H9 (cell line): Measurements from ENCODE around the gene MAP1LC3B. TPM values are rescaled to one million over a fixed set of nuclear protein-coding genes. Genes with fewer than 3 reads are reported as not detected.
A peak's percentile ranks its signal among the peaks of the same experiment; 100 is the strongest.

Experiments
- DNase-seq: peaks from one replicate; pipeline ENCODE4 v3.0.0-alpha.2; 2017
- H2AFZ ChIP-seq: one replicate; pipeline ENCODE4 v1.6.1; 2013; ENCODE audit warnings: mild to moderate bottlenecking, low read length, control low read depth, moderate library complexity
- H2AK5ac ChIP-seq: 2 replicates; pipeline ENCODE4 v1.6.1; 2013; ENCODE audit warnings: low read length, control low read depth, mixed read lengths; ENCODE audit not compliant: insufficient read length
- H2BK120ac ChIP-seq: one replicate; pipeline ENCODE4 v1.6.1; 2013; ENCODE audit warnings: low read depth, mild to moderate bottlenecking, low read length, control low read depth, inconsistent platforms; ENCODE audit not compliant: poor library complexity, severe bottlenecking
- H2BK12ac ChIP-seq: 2 replicates; pipeline ENCODE4 v1.6.1; 2013; ENCODE audit warnings: low read length, control low read depth, mixed read lengths, low read depth; ENCODE audit not compliant: insufficient read length
- H2BK15ac ChIP-seq: 2 replicates; pipeline ENCODE4 v1.6.1; 2013; ENCODE audit warnings: low read depth, low read length, control low read depth
- H2BK20ac ChIP-seq: one replicate; pipeline ENCODE4 v1.6.1; 2013; ENCODE audit warnings: low read depth, mild to moderate bottlenecking, low read length, control low read depth, inconsistent platforms; ENCODE audit not compliant: poor library complexity, severe bottlenecking
- H2BK5ac ChIP-seq: 2 replicates; pipeline ENCODE4 v1.6.1; 2013; ENCODE audit warnings: low read length, control low read depth, mixed read lengths; ENCODE audit not compliant: insufficient read length
- H3K14ac ChIP-seq: 2 replicates; pipeline ENCODE4 v1.6.1; 2013; ENCODE audit warnings: low read length, control low read depth; ENCODE audit not compliant: insufficient read depth
- H3K18ac ChIP-seq: 2 replicates; pipeline ENCODE4 v1.6.1; 2013; ENCODE audit warnings: low read depth, mild to moderate bottlenecking, mixed read lengths, low read length, control low read depth; ENCODE audit not compliant: insufficient read length
- H3K23ac ChIP-seq: 2 replicates; pipeline ENCODE4 v1.6.1; 2013; ENCODE audit warnings: low read length, control low read depth, mixed read lengths, low read depth; ENCODE audit not compliant: insufficient read length
- H3K23me2 ChIP-seq: 2 replicates; pipeline ENCODE4 v1.6.1; 2013; ENCODE audit warnings: low read depth, mild to moderate bottlenecking, mixed read lengths, low read length, control low read depth; ENCODE audit not compliant: insufficient read length, poor library complexity, severe bottlenecking
- H3K27ac ChIP-seq: 2 replicates; pipeline ENCODE4 v1.5.1; 2013; ENCODE audit warnings: low read length, control low read depth, mixed read lengths, low read depth; ENCODE audit not compliant: insufficient read length
- H3K27me3 ChIP-seq: 2 replicates; pipeline ENCODE4 v1.6.1; 2013; ENCODE audit warnings: low read length, control low read depth, inconsistent platforms; ENCODE audit not compliant: insufficient read depth
- H3K4ac ChIP-seq: 2 replicates; pipeline ENCODE4 v1.6.1; 2013; ENCODE audit warnings: low read depth, mild to moderate bottlenecking, control low read depth, inconsistent platforms, low read length, moderate library complexity
- H3K4me1 ChIP-seq: 2 replicates; pipeline ENCODE4 v1.6.1; 2013; ENCODE audit warnings: low read length, control low read depth, inconsistent platforms; ENCODE audit not compliant: insufficient read depth
- H3K4me2 ChIP-seq: 2 replicates; pipeline ENCODE4 v1.6.1; 2013; ENCODE audit warnings: low read length, control low read depth, mixed read lengths; ENCODE audit not compliant: insufficient read length, insufficient read depth
- H3K56ac ChIP-seq: 2 replicates; pipeline ENCODE4 v1.6.1; 2013; ENCODE audit warnings: low read depth, mild to moderate bottlenecking, mixed read lengths, low read length, control low read depth; ENCODE audit not compliant: insufficient read length
- H3K79me1 ChIP-seq: 2 replicates; pipeline ENCODE4 v1.6.1; 2013; ENCODE audit warnings: low read depth, mild to moderate bottlenecking, moderate library complexity, low read length, control low read depth, inconsistent platforms; ENCODE audit not compliant: insufficient read depth, poor library complexity, severe bottlenecking
- H3K79me2 ChIP-seq: 2 replicates; pipeline ENCODE4 v1.6.1; 2013; ENCODE audit warnings: low read length, control low read depth, inconsistent platforms; ENCODE audit not compliant: insufficient read depth
- H3K9ac ChIP-seq: 2 replicates; pipeline ENCODE4 v1.6.1; 2013; ENCODE audit warnings: low read length, control low read depth, mixed read lengths; ENCODE audit not compliant: insufficient read length; ENCODE audit errors: extremely low read depth
- H3K9me3 ChIP-seq: one replicate; pipeline ENCODE4 v1.6.1; 2013; ENCODE audit warnings: low read depth, low read length, inconsistent platforms; ENCODE audit not compliant: control insufficient read depth
- H3T11ph ChIP-seq: one replicate; pipeline ENCODE4 v1.6.1; 2013; ENCODE audit warnings: mild to moderate bottlenecking, low read length, control low read depth, inconsistent platforms
- H4K20me1 ChIP-seq: one replicate; pipeline ENCODE4 v1.6.1; 2013; ENCODE audit not compliant: control insufficient read depth, insufficient read length, insufficient read depth
- H4K5ac ChIP-seq: 2 replicates; pipeline ENCODE4 v1.6.1; 2013; ENCODE audit warnings: low read depth, mild to moderate bottlenecking, mixed read lengths, low read length, control low read depth; ENCODE audit not compliant: insufficient read length
- H4K8ac ChIP-seq: replicated peaks from 2 replicates; pipeline ENCODE4 v1.6.1; 2013; ENCODE audit warnings: low read length, control low read depth, mixed read lengths, low read depth; ENCODE audit not compliant: insufficient read length
- H4K91ac ChIP-seq: 2 replicates; pipeline ENCODE4 v1.6.1; 2013; ENCODE audit warnings: low read depth, mild to moderate bottlenecking, moderate library complexity, mixed read lengths, low read length, control low read depth; ENCODE audit not compliant: insufficient read length
- H3K27ac Mint-ChIP-seq, 3 experiments: 2 replicates in 2 of 3; 3 replicates in 1 of 3; pipeline ENCODE4 v1.8.0; 2020 to 2021; ENCODE audit warnings: mixed read lengths in 3 of 3, mild to moderate bottlenecking in 1 of 3, moderate library complexity in 1 of 3
- H3K27me3 Mint-ChIP-seq: 2 replicates; pipeline ENCODE4 v1.8.0; 2021; ENCODE audit warnings: low read depth, mild to moderate bottlenecking, moderate library complexity, mixed read lengths
- H3K36me3 Mint-ChIP-seq, 3 experiments: 2 replicates in 2 of 3; 3 replicates in 1 of 3; pipeline ENCODE4 v1.8.0; 2020 to 2021; ENCODE audit warnings: low read depth in 3 of 3, mixed read lengths in 3 of 3; ENCODE audit not compliant: insufficient read depth in 1 of 3
- H3K4me1 Mint-ChIP-seq, 2 experiments: 2 replicates each; pipeline ENCODE4 v1.8.0; 2020; ENCODE audit warnings: mixed read lengths in 2 of 2
- H3K4me3 Mint-ChIP-seq, 2 experiments: 2 replicates in 1 of 2; 3 replicates in 1 of 2; pipeline ENCODE4 v1.8.0; 2020 to 2021; ENCODE audit warnings: mild to moderate bottlenecking in 2 of 2, mixed read lengths in 2 of 2, moderate library complexity in 1 of 2
- H3K9me3 Mint-ChIP-seq, 2 experiments: 2 replicates in 1 of 2; 3 replicates in 1 of 2; pipeline ENCODE4 v1.8.0; 2020; ENCODE audit warnings: mild to moderate bottlenecking in 2 of 2, mixed read lengths in 2 of 2, moderate library complexity in 1 of 2
- CTCF ChIP-seq: fragments of 200-600 bp; sonication (generic); conservative IDR thresholded peaks from 3 replicates; pipeline ENCODE4 v1.8.0; 2021; ENCODE audit warnings: antibody characterized with exemption, mild to moderate bottlenecking
- WGBS: extraction: QIAGEN DNeasy Blood & Tissue Kit; methylation state at CpG from one replicate; pipeline ENCODE4 v1.1.7; 2013; ENCODE audit warnings: missing lambda C conversion rate, low lambda C conversion rate, mixed read lengths; ENCODE audit not compliant: insufficient read length; ENCODE audit errors: extremely low coverage; 5-methylcytosine and 5-hydroxymethylcytosine counted together
- total RNA-seq: library from RNA; stranded (reverse); gene quantifications from 2 replicates; pipeline ENCODE4 v1.2.1, GENCODE V29; 2021

MAP1LC3B gene
- total RNA-seq, 1 experiment from 2014 or later: 47.1 TPM

GRCh38 chr16:87406495-87407088, 14.5 kb downstream of the MAP1LC3B start:
- no peak overlapping the region for H3K9ac ChIP-seq
- H3K23ac ChIP-seq: no peak overlapping the region
- H2BK20ac ChIP-seq: no peak overlapping the region
- no peak overlapping the region for H2AK5ac ChIP-seq
- H3K23me2 ChIP-seq: no peaks in the 10 kb centered on the region
- Mint-ChIP-seq H3K4me3 (no peak overlapping the region), H3K9me3 (no peaks in the 10 kb centered on the region), H3K27ac (peak overlapping the region in 2 of 3 experiments; percentile 20 to 48; a peak in 1 of 7 replicates), H3K27me3 (no peaks in the 10 kb centered on the region), H3K4me1 (no peaks in the 10 kb centered on the region; a peak in 1 of 4 replicates), H3K36me3 (peaks cover 17 to 75% (median 58%) of the 10 kb centered on the region in 3 experiments; a peak in 6 of 7 replicates)
- no peaks in the 10 kb centered on the region for H4K20me1 ChIP-seq
- no peak overlapping the region for H3K56ac ChIP-seq
- no peak for TF ChIP-seq CTCF
- no peaks in the 10 kb centered on the region for H3K4me1 ChIP-seq
- H3K27me3 ChIP-seq: no peaks in the 10 kb centered on the region
- no CpG with 5 or more reads among the region's 14 CpGs for WGBS
- H2BK15ac ChIP-seq: no peak overlapping the region
- no peak overlapping the region for H2BK12ac ChIP-seq
- no peak overlapping the region for H3K14ac ChIP-seq
- no peak overlapping the region for H3T11ph ChIP-seq
- H2AFZ ChIP-seq: no peak overlapping the region
- no peaks in the 10 kb centered on the region for H3K9me3 ChIP-seq
- no peak overlapping the region for H2BK120ac ChIP-seq
- no peak overlapping the region for H3K18ac ChIP-seq
- H3K27ac ChIP-seq: no peak overlapping the region
- no peaks in the 10 kb centered on the region for H3K79me1 ChIP-seq
- no peak overlapping the region for H3K4ac ChIP-seq
- no peak overlapping the region for H4K8ac ChIP-seq
- no peak overlapping the region for H2BK5ac ChIP-seq
- no peak overlapping the region for H4K91ac ChIP-seq
- no peaks in the 10 kb centered on the region for H3K79me2 ChIP-seq
- no peak for DNase-seq
- H3K4me2 ChIP-seq: no peak overlapping the region
- no peak overlapping the region for H4K5ac ChIP-seq
